ENCODE measurements around the gene NCMAP. TPM values are rescaled to one million over a fixed set of nuclear protein-coding genes. Genes with fewer than 3 reads are reported as not detected.

NCMAP gene
- total RNA-seq, 1 experiment from 2014 or later: not detected

DNA sequence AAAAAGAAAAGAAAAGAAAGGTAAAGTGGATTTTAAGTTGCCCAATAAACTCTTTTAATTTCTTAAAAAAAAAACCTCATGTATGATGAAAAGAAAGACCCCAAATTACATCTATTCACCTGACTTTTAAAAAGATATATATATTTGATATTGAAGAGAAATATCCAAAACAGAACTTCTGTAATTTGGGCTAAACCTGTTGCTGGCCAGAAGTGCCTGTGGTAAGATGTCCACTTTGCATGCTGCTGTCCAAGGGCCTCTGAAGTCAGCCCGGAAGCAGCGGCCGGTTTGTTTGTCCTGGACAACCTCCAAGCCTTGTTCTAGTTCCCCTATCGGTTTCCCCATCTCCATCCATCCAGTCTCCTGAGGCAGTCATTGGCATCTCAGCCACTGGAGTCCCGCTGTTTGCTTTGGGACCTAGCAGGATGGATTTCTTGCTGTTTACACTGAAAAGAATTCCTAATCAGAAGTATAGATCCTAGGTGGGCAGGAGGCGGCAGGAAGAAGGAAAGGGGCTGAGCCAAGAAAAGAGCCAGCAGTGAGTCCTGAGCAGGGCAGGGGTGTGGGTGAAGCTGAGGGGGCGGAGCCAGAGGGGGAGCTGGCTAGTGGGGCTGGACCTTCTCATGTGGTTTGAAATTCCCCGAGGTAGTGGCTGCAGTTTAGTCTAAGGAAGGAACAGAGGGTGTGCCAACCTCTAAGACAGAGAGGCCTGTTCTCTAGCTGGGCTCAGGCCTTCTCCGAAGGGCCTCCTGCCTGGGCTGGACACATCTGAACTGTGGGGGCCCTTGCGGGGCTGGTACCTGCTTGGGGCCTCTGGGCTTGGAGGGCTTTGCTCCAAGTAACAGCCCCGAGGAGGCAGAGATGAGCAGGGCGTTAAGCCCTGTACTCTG, 3.3 kb downstream of the NCMAP start:
- Histone ChIP-seq H3K36me3 (ENCODE audit: insufficient read depth, low read length, poor library complexity, severe bottlenecking) (no peaks in the 10 kb centered on the region), H3K4me1 (ENCODE audit: insufficient read depth, low read length, poor library complexity, severe bottlenecking) (peaks cover 8% of the 10 kb centered on the region), H3K27ac (ENCODE audit: low read depth, low read length, poor library complexity, severe bottlenecking) (no peak overlapping the region), H3K27me3 (replicated peaks; ENCODE audit: insufficient read depth, low read depth, low read length, poor library complexity) (peaks cover 15% of the 10 kb centered on the region), H3K4me3 (ENCODE audit: low read depth, low read length, poor library complexity, severe bottlenecking) (no peak overlapping the region), H3K9me3 (ENCODE audit: low read depth, low read length, poor library complexity, severe bottlenecking) (no peaks in the 10 kb centered on the region)
- POLR2A ChIA-PET (ENCODE audit: low non-redundant PET): no interaction called here
- TF ChIP-seq EZH2 (IDR thresholded peaks at IDR 0.05; ENCODE audit: borderline replicate concordance, low read depth, low read length, poor library complexity, severe bottlenecking): no peak
- TF ChIP-seq, protein P1, sequence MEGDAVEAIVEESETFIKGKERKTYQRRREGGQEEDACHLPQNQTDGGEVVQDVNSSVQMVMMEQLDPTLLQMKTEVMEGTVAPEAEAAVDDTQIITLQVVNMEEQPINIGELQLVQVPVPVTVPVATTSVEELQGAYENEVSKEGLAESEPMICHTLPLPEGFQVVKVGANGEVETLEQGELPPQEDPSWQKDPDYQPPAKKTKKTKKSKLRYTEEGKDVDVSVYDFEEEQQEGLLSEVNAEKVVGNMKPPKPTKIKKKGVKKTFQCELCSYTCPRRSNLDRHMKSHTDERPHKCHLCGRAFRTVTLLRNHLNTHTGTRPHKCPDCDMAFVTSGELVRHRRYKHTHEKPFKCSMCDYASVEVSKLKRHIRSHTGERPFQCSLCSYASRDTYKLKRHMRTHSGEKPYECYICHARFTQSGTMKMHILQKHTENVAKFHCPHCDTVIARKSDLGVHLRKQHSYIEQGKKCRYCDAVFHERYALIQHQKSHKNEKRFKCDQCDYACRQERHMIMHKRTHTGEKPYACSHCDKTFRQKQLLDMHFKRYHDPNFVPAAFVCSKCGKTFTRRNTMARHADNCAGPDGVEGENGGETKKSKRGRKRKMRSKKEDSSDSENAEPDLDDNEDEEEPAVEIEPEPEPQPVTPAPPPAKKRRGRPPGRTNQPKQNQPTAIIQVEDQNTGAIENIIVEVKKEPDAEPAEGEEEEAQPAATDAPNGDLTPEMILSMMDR (conservative IDR thresholded peaks at IDR 0.05; ENCODE audit: low read depth, low read length): no peak
- CTCF ChIA-PET: no interaction called here
- no TSS peak for BruUV-seq (replicated peaks)
- intact Hi-C loops (cut with micrococcal nuclease; ENCODE audit: unreplicated experiment): no loop called here
- DNase-seq (ENCODE audit: low spot score): no peak

DNA sequence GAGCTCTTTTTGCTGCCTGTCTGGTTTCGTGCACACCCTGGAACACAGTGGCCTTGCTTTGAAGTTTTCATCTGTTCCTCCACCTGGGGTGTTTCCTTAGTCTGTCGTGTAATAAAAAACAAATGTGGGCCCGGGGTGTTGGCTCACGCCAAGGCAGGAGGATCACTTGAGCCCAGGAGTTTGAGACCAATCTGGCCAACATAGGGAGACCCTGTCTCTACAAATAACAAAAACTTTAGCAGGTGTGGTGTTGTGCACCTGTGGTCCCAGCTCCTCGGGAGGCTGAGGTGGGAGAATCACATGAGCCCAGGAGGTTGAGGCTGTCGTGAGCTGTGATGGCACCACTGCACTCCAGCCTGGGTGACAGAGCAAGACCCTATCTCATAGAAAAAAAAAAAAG, 4.5 kb downstream of the NCMAP start:
- intact Hi-C loops (cut with micrococcal nuclease; ENCODE audit: unreplicated experiment): no loop called here
- TF ChIP-seq EZH2 (IDR thresholded peaks at IDR 0.05; ENCODE audit: borderline replicate concordance, low read depth, low read length, poor library complexity, severe bottlenecking): no peak
- TF ChIP-seq, protein P1 (conservative IDR thresholded peaks at IDR 0.05; ENCODE audit: low read depth, low read length): no peak
- CTCF ChIA-PET: interaction anchor here (0.7 kb wide), 1 partner anchor 23 kb away, joined by 9 read pairs; no protein-coding TSS in a partner anchor
- Histone ChIP-seq H3K27ac (ENCODE audit: low read depth, low read length, poor library complexity, severe bottlenecking) (no peak overlapping the region), H3K4me3 (ENCODE audit: low read depth, low read length, poor library complexity, severe bottlenecking) (no peak overlapping the region), H3K9me3 (ENCODE audit: low read depth, low read length, poor library complexity, severe bottlenecking) (no peaks in the 10 kb centered on the region), H3K4me1 (ENCODE audit: insufficient read depth, low read length, poor library complexity, severe bottlenecking) (peaks cover 8% of the 10 kb centered on the region), H3K36me3 (ENCODE audit: insufficient read depth, low read length, poor library complexity, severe bottlenecking) (no peaks in the 10 kb centered on the region), H3K27me3 (replicated peaks; ENCODE audit: insufficient read depth, low read depth, low read length, poor library complexity) (peaks cover 10% of the 10 kb centered on the region)
- no peak for DNase-seq (ENCODE audit: low spot score)
- POLR2A ChIA-PET (ENCODE audit: low non-redundant PET): no interaction called here
- BruUV-seq (replicated peaks): no TSS peak

DNA sequence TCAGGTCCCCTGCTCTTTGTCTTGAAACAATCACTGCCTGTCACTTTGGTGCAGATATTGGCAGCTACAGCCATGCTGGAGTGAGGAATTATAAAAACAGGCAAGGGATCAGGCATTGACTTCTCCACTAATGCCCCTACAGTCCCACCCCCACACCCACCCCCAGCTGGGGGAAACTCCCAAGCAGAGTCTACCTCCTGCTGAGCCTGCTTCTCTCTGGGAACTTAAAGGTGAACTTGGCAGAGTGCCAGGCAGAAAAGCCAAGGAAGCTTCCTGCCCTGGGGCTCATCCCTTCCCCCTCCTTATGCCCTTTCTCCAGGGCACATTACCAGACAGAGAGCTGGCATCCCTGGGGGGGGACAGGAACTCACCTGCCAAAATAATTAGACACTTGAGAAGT, 6.7 kb downstream of the NCMAP start:
- H3K4me1 ChIP-seq (ENCODE audit: insufficient read depth, low read length, poor library complexity, severe bottlenecking): peaks cover 11% of the 10 kb centered on the region
- TF ChIP-seq EZH2 (IDR thresholded peaks at IDR 0.05; ENCODE audit: borderline replicate concordance, low read depth, low read length, poor library complexity, severe bottlenecking): no peak
- TF ChIP-seq, protein P1 (conservative IDR thresholded peaks at IDR 0.05; ENCODE audit: low read depth, low read length): no peak
- no TSS peak for BruUV-seq (replicated peaks)
- no peak overlapping the region for H3K27ac ChIP-seq (ENCODE audit: low read depth, low read length, poor library complexity, severe bottlenecking)
- no peak overlapping the region for H3K4me3 ChIP-seq (ENCODE audit: low read depth, low read length, poor library complexity, severe bottlenecking)
- H3K36me3 ChIP-seq (ENCODE audit: insufficient read depth, low read length, poor library complexity, severe bottlenecking): no peaks in the 10 kb centered on the region
- peak; percentile 48 for DNase-seq (ENCODE audit: low spot score)
- ChIA-PET POLR2A (ENCODE audit: low non-redundant PET) (no interaction called here), CTCF (no interaction called here)
- intact Hi-C loops (cut with micrococcal nuclease; ENCODE audit: unreplicated experiment): no loop called here
- H3K9me3 ChIP-seq (ENCODE audit: low read depth, low read length, poor library complexity, severe bottlenecking): no peaks in the 10 kb centered on the region
- H3K27me3 ChIP-seq (replicated peaks; ENCODE audit: insufficient read depth, low read depth, low read length, poor library complexity): no peaks in the 10 kb centered on the region
